Muscle of leg (tissue), 16 donors: ENCODE measurements around the gene LMNA. TPM values are rescaled to one million over a fixed set of nuclear protein-coding genes. Genes with fewer than 3 reads are reported as not detected.
"Not testable (repeated sequence)": the region's sequence is repeated elsewhere in the genome, so short reads cannot be mapped to it uniquely, and the experiment has no call there.

ENCODE experiments used
- DNase-seq: peaks from one replicate; pipeline ENCODE4 v3.0.0; 2013
- H3K27ac ChIP-seq: one replicate; pipeline ENCODE4 v1.5.1; 2013; ENCODE audit warnings: mild to moderate bottlenecking, low read length, control low read depth
- H3K27me3 ChIP-seq: one replicate; pipeline ENCODE4 v1.6.1; 2013; ENCODE audit warnings: low read length; ENCODE audit not compliant: control insufficient read depth, insufficient read depth
- H3K36me3 ChIP-seq: one replicate; pipeline ENCODE4 v1.6.1; 2013; ENCODE audit warnings: low read length; ENCODE audit not compliant: control insufficient read depth, insufficient read depth
- H3K4me1 ChIP-seq: one replicate; pipeline ENCODE4 v1.6.1; 2013; ENCODE audit warnings: low read length; ENCODE audit not compliant: control insufficient read depth, insufficient read depth
- H3K4me3 ChIP-seq: one replicate; pipeline ENCODE4 v1.5.1; 2013; ENCODE audit warnings: low read length, control low read depth
- H3K9me3 ChIP-seq: replicated peaks from 2 replicates; pipeline ENCODE4 v1.6.1; 2013; ENCODE audit warnings: low read depth, low read length; ENCODE audit not compliant: control insufficient read depth
- WGBS: methylation state at CpG from one replicate; pipeline ENCODE4 v1.1.5; 2013; ENCODE audit warnings: missing lambda C conversion rate; ENCODE audit not compliant: insufficient coverage; 5-methylcytosine and 5-hydroxymethylcytosine counted together
- long read RNA-seq, 11 donors: transcript quantifications; one replicate each; lab custom pipeline, GENCODE V29; 2026
- polyA plus RNA-seq, 8 donors: library from polyadenylated mRNA; unstranded; fragments of 120-200 nt; gene quantifications; one replicate each; pipeline versions ENCODE4 v1.2.1 to v1.2.3, GENCODE V29; 2013; ENCODE audit warnings: inconsistent platforms in 1 of 8, low replicate concordance in 1 of 8; ENCODE audit not compliant: insufficient read length in 8 of 8, insufficient read depth in 1 of 8
- total RNA-seq: library from RNA; stranded (reverse); fragments of 120-200 nt; gene quantifications from one replicate; pipeline ENCODE4 v1.2.4, GENCODE V29; 2013

LMNA gene
- total RNA-seq (371 TPM), polyA plus RNA-seq (100 to 1,000 TPM; 335 to 408 (median 371) TPM)
- long read RNA-seq, donor 1, transcript LMNA-206 (12 exons, 3,190 nt), result major isoform, 15 of 48 reads
- long read RNA-seq, donor 1, partial matches to known transcripts, result 32 of 48 reads
- long read RNA-seq, donor 1, other reads (novel, unspliced or antisense), result 0 of 48 reads
- long read RNA-seq, donor 2, partial matches to known transcripts, result 39 of 40 reads
- long read RNA-seq, donor 2, other reads (novel, unspliced or antisense), result 0 of 40 reads
- long read RNA-seq, donor 3, transcript LMNA-206 (12 exons, 3,190 nt), result major isoform, 32 of 145 reads
- long read RNA-seq, donor 3, partial matches to known transcripts, result 110 of 145 reads
- long read RNA-seq, donor 3, other reads (novel, unspliced or antisense), result 0 of 145 reads
- long read RNA-seq, donor 4, transcript LMNA-206 (12 exons, 3,190 nt), result major isoform, 26 of 73 reads
- long read RNA-seq, donor 4, partial matches to known transcripts, result 44 of 73 reads
- long read RNA-seq, donor 4, other reads (novel, unspliced or antisense), result 0 of 73 reads
- long read RNA-seq, donor 5, transcript LMNA-206 (12 exons, 3,190 nt), result major isoform, 45 of 313 reads
- long read RNA-seq, donor 5, transcript LMNA-217 (5 exons, 1,348 nt), result minor isoform, 6 of 313 reads
- long read RNA-seq, donor 5, partial matches to known transcripts, result 261 of 313 reads
- long read RNA-seq, donor 5, other reads (novel, unspliced or antisense), result 0 of 313 reads
- long read RNA-seq, donor 6, transcript LMNA-206 (12 exons, 3,190 nt), result major isoform, 46 of 207 reads
- long read RNA-seq, donor 6, transcript LMNA-217 (5 exons, 1,348 nt), result minor isoform, 6 of 207 reads
- long read RNA-seq, donor 6, partial matches to known transcripts, result 148 of 207 reads
- long read RNA-seq, donor 6, other reads (novel, unspliced or antisense), result 0 of 207 reads
- long read RNA-seq, donor 7, transcript LMNA-206 (12 exons, 3,190 nt), result major isoform, 47 of 223 reads
- long read RNA-seq, donor 7, partial matches to known transcripts, result 170 of 223 reads
- long read RNA-seq, donor 7, other reads (novel, unspliced or antisense), result 0 of 223 reads
- long read RNA-seq, donor 8, partial matches to known transcripts, result 148 of 154 reads
- long read RNA-seq, donor 8, other reads (novel, unspliced or antisense), result 0 of 154 reads
- long read RNA-seq, donor 9, transcript LMNA-206 (12 exons, 3,190 nt), result major isoform, 26 of 126 reads
- long read RNA-seq, donor 9, partial matches to known transcripts, result 93 of 126 reads
- long read RNA-seq, donor 9, other reads (novel, unspliced or antisense), result 0 of 126 reads
- long read RNA-seq, donor 10, transcript LMNA-206 (12 exons, 3,190 nt), result major isoform, 20 of 86 reads
- long read RNA-seq, donor 10, partial matches to known transcripts, result 61 of 86 reads
- long read RNA-seq, donor 10, other reads (novel, unspliced or antisense), result 0 of 86 reads
- long read RNA-seq, donor 11, transcript LMNA-206 (12 exons, 3,190 nt), result major isoform, 27 of 219 reads
- long read RNA-seq, donor 11, partial matches to known transcripts, result 189 of 219 reads
- long read RNA-seq, donor 11, other reads (novel, unspliced or antisense), result 0 of 219 reads

DNA sequence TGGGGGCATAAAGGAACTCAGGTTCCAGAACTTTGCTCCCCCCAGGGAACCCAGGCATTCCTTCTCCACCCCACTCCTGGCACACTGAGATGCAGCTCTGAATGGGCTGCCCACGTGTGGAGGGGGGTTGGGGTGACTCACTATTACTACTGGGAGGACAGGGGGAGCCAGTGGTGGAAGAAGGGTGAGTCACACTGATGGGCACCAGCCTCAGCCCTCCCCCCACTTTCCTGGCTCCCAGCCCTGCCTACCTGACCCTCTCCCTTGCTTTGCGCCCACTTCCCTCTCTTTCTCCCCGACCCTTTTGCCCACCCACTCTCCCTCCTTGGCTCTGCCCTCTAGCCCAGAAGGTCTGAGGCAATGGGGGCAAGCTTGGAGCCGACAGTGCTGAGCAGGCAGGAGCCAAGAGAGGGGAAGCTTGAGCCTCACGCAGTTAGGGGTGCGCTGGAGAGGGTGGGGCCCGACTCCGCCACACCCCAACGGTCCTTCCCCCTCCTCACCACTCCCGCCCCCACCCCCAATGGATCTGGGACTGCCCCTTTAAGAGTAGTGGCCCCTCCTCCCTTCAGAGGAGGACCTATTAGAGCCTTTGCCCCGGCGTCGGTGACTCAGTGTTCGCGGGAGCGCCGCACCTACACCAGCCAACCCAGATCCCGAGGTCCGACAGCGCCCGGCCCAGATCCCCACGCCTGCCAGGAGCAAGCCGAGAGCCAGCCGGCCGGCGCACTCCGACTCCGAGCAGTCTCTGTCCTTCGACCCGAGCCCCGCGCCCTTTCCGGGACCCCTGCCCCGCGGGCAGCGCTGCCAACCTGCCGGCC is at the start of gene LMNA:
LMNA (plus strand) TSS at position 611 of the 818 bp plus-strand sequence. CDS start 208 bp downstream, outside the sequence.
- WGBS, result under 1% methylated on average over 27 of the region's 37 CpGs
- H3K27me3 ChIP-seq, result no peaks in the 10 kb centered on the region
- H3K9me3 ChIP-seq, result no peaks in the 10 kb centered on the region
- H3K4me1 ChIP-seq, result peaks cover 66% of the 10 kb centered on the region
- peaks cover 16% of the 10 kb centered on the region for H3K36me3 ChIP-seq
- H3K4me3 ChIP-seq, result peak within 1 kb of the TSS; percentile 100
- peak within 1 kb of the TSS; percentile 98 for H3K27ac ChIP-seq
- peak; percentile 97 for DNase-seq

DNA sequence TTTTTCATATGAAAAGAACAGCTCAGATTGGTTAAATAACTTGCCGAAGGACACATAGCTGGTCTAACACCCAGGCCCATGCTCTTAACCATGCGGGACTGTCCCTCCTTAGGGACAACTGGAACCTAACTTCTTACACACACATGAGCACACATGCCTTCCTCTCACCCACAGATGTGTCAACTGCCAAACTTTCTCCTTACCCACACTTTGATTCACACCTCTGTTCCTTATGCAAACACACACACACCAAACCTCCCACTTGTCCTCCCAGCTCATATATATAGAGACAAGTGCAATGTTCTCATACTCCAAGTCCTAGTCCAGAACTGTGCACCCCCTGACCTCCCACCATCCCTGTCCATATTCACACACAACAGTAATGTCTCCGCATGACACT is 49.3 kb upstream of the LMNA start:
- 76% methylated on average over 3 of the region's 3 CpGs for WGBS
- Histone ChIP-seq H3K9me3 (no peaks in the 10 kb centered on the region), H3K36me3 (no peaks in the 10 kb centered on the region), H3K27me3 (no peaks in the 10 kb centered on the region), H3K4me1 (peaks cover 8% of the 10 kb centered on the region), H3K4me3 (no peak overlapping the region), H3K27ac (no peak overlapping the region)
- DNase-seq, result no peak

DNA sequence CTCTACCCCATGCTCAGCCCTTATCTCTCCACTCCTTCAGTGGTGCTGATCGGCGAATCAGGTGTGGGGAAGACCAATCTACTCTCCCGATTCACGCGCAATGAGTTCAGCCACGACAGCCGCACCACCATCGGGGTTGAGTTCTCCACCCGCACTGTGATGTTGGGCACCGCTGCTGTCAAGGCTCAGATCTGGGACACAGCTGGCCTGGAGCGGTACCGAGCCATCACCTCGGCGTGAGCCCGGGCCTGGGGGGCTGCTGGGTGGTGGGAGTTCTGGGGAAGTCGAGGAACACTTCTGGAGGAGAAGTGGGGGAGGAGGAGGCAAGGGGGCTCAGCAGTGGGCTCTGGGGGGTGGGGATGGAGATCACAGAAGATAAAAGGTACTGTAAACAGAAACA is 48.6 kb upstream of the LMNA start:
- WGBS, result 53% methylated on average over 12 of the region's 16 CpGs
- Histone ChIP-seq H3K27ac (no peak overlapping the region), H3K9me3 (no peaks in the 10 kb centered on the region), H3K27me3 (no peaks in the 10 kb centered on the region), H3K4me3 (no peak overlapping the region), H3K36me3 (no peaks in the 10 kb centered on the region), H3K4me1 (peaks cover 13% of the 10 kb centered on the region)
- no peak for DNase-seq

DNA sequence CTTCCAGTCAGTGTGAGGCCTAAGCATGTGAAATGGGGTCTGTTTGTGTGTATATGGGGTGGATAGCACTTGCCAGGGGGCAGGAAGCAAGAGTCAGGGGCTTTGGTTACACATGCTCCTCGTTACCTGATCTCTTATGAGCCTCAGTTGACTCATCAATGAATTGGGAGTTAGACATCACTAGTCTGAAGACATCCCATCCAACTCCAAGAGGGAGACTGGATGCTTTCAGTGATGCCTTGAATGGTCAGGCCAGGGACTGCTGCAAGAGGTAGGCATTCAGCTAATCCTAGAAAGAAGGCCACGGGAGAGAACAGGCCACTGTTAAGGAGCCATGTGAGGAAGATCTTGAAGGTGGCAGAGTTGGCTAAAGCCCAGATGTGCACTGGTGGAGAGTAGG is 47.2 kb upstream of the LMNA start:
- WGBS, result 23% methylated on average over 1 of the region's 2 CpGs
- Histone ChIP-seq H3K36me3 (no peaks in the 10 kb centered on the region), H3K27me3 (no peaks in the 10 kb centered on the region), H3K4me1 (peaks cover 14% of the 10 kb centered on the region), H3K27ac (no peak overlapping the region), H3K9me3 (no peaks in the 10 kb centered on the region), H3K4me3 (no peak overlapping the region)
- no peak for DNase-seq

DNA sequence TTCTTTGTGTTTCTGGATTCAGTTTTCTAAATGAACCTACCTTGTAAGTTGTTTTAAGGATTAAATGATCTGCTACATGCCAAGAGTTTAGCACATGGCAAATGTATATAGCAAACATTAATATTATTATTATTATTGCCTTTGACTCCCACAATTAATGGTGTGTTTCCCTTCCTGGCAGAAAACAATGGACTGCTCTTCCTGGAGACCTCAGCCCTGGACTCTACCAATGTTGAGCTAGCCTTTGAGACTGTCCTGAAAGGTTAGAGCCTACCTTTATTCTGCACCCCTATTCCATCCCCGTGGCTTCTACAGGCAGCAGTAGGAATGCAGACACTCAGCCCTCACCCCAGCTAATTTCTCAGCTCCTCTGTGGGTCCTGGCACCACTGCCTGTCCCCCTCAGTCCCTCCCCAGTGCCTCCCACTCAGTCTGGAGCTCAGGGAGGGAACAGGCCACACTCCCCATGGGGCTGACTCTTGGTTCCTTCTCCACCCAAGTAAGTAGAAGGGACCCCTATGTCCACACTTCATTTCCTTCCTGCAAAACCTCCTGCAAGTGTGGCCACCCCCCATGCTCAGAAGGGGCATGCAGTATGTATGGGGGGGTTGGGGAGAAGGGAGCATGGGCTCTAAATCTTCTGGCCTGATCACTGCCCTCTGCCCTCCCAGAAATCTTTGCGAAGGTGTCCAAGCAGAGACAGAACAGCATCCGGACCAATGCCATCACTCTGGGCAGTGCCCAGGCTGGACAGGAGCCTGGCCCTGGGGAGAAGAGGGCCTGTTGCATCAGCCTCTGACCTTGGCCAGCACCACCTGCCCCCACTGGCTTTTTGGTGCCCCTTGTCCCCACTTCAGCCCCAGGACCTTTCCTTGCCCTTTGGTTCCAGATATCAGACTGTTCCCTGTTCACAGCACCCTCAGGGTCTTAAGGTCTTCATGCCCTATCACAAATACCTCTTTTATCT is 44.7 kb upstream of the LMNA start:
- Histone ChIP-seq H3K36me3 (peaks cover 11% of the 10 kb centered on the region), H3K27ac (peak overlapping the region; percentile 69), H3K9me3 (no peaks in the 10 kb centered on the region), H3K4me1 (peaks cover 21% of the 10 kb centered on the region), H3K27me3 (no peaks in the 10 kb centered on the region), H3K4me3 (no peak overlapping the region)
- 88% methylated on average over 3 of the region's 3 CpGs for WGBS
- DNase-seq, result no peak

DNA sequence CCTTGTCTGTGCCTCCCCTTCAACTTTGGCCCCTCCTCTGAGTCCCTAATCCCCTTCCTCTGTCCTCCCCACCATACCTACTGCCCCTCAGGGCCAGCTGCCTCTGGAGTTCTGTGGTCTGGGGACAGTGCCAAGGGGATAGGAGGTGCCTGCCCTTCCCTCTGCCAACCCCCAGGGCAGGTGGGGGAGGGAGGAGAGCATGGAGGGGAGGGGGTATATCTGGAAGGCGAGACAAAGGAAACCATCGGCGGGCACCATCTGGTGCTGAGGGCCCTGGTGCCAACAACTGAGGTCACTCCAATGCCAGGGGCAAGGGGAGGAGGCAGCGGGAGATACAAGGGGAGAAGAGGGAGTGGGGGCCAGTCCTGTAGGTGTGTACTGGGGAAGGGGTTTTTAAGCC is 44.0 kb upstream of the LMNA start:
- H3K4me1 ChIP-seq, result peaks cover 29% of the 10 kb centered on the region

DNA sequence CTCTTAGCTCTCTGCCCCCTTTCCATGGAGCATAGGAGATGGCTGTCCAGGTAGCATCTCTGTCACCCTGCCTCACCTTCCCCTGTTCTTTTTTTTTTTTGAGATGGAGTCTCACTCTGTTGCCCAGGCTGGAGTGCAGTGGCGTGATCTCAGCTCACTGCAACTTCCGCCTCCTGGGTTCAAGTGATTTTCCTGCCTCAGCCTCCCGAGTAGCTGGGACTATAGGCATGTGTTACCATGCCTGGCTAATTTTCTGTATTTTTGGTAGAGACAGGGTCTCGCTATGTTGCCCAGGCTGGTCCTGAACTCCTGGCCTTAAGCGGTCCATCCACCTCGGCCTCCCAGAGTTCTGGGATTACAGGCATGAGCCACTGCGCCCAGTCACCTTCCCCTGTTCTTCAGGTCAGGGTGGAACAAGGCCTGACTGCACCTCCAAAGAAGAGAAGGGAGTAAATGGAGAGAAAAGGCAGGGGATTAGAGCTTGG is 43.1 kb upstream of the LMNA start:
- H3K9me3 ChIP-seq, H3K4me3 ChIP-seq, H3K27ac ChIP-seq, H3K27me3 ChIP-seq, DNase-seq: not testable (repeated sequence)
- 92% methylated on average over 2 of the region's 7 CpGs for WGBS
- Histone ChIP-seq H3K36me3 (peaks cover 27% of the 10 kb centered on the region), H3K4me1 (peaks cover 37% of the 10 kb centered on the region)

More for the DNA sequence above, 44.0 kb upstream of the LMNA start:
- H3K27me3 ChIP-seq, result no peaks in the 10 kb centered on the region
- DNase-seq, result peak; percentile 61
- 55% methylated on average over 3 of the region's 4 CpGs for WGBS
- no peak overlapping the region for H3K4me3 ChIP-seq
- H3K36me3 ChIP-seq, result peaks cover 19% of the 10 kb centered on the region
- no peaks in the 10 kb centered on the region for H3K9me3 ChIP-seq
- peak overlapping the region; percentile 69 for H3K27ac ChIP-seq

DNA sequence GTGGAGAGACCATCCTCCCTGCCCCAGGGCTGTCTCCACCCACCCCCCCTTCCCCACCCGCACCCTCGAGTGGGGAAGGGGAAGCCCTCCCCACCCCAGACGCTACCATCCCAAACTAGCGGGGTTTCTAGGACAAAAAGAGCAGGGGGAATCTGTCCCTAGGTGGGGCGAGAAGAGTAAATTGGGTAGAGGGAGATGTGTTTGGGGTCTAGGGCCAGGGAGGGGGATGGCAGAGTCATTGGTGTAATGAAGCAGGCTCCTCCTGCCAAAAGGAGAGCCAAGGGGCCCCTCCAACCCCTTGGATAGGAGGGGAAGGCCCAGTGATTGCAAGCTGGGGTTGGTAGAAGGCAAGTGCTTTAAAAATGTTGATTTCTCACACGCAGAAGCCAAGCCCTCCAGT is 42.3 kb upstream of the LMNA start:
- Histone ChIP-seq H3K27ac (no peak overlapping the region), H3K36me3 (peaks cover 36% of the 10 kb centered on the region), H3K27me3 (no peaks in the 10 kb centered on the region), H3K4me1 (peaks cover 46% of the 10 kb centered on the region), H3K4me3 (no peak overlapping the region), H3K9me3 (no peaks in the 10 kb centered on the region)
- DNase-seq, result no peak
- WGBS, result no CpG with 5 or more reads among the region's 6 CpGs
